Measurements from ENCODE around the gene EXOC7. TPM values are rescaled to one million over a fixed set of nuclear protein-coding genes. Genes with fewer than 3 reads are reported as not detected.
"Not testable (repeated sequence)": the region's sequence is repeated elsewhere in the genome, so short reads cannot be mapped to it uniquely, and the experiment has no call there.

EXOC7 gene
- total RNA-seq, 2 donors from 2014 or later = 94.5 to 98.2 TPM

GRCh38 chr17:76053246-76054111 lies 50.1 kb downstream of the EXOC7 start:
- intact Hi-C loops (cut with DNase I) = no loop called here

GRCh38 chr17:76051561-76051960 lies 52.0 kb downstream of the EXOC7 start:
- DNase-seq (ENCODE audit: low spot score) = no peak
- intact Hi-C loops (cut with DNase I) = no loop called here

More at GRCh38 chr17:76053246-76054111, 50.1 kb downstream of the EXOC7 start:
- no peak for DNase-seq (ENCODE audit: low spot score)

- no peak for DNase-seq (ENCODE audit: low spot score)
- intact Hi-C loops (cut with DNase I) = no loop called here
Measured at GRCh38 chr17:76050538-76051467, 52.8 kb downstream of the EXOC7 start.

- DNase-seq (ENCODE audit: low spot score) = no peak
- intact Hi-C loops (cut with DNase I) = no loop called here
Measured at GRCh38 chr17:76049836-76050537, 53.6 kb downstream of the EXOC7 start.

GRCh38 chr17:76049239-76049638 lies 54.3 kb downstream of the EXOC7 start:
- intact Hi-C loops (cut with DNase I) = no loop called here
- no peak for DNase-seq (ENCODE audit: low spot score)

- intact Hi-C loops (cut with DNase I) = no loop called here
- no peak for DNase-seq (ENCODE audit: low spot score)
Measured at GRCh38 chr17:76048711-76049110, 54.9 kb downstream of the EXOC7 start.

GRCh38 chr17:76048025-76048605 lies 55.5 kb downstream of the EXOC7 start:
- intact Hi-C loops (cut with DNase I) = no loop called here
- DNase-seq (ENCODE audit: low spot score) = no peak

GRCh38 chr17:76046064-76046463 lies 57.5 kb downstream of the EXOC7 start:
- intact Hi-C loops (cut with DNase I) = no loop called here

GRCh38 chr17:76044475-76045007 lies 59.0 kb downstream of the EXOC7 start:
- intact Hi-C loops (cut with DNase I) = not testable (repeated sequence)

More at GRCh38 chr17:76046064-76046463, 57.5 kb downstream of the EXOC7 start:
- no peak for DNase-seq (ENCODE audit: low spot score)

GRCh38 chr17:76042868-76043267 lies 60.7 kb downstream of the EXOC7 start:
- intact Hi-C loops (cut with DNase I); DNase-seq (ENCODE audit: low spot score): not testable (repeated sequence)

More at GRCh38 chr17:76044475-76045007, 59.0 kb downstream of the EXOC7 start:
- not testable (repeated sequence) for DNase-seq (ENCODE audit: low spot score)

GRCh38 chr17:76040376-76040775 lies 63.2 kb downstream of the EXOC7 start:
- no peak for DNase-seq (ENCODE audit: low spot score)

GRCh38 chr17:76039121-76039520 lies 64.5 kb downstream of the EXOC7 start:
- DNase-seq (ENCODE audit: low spot score) = no peak
- intact Hi-C loops (cut with DNase I) = no loop called here

More at GRCh38 chr17:76040376-76040775, 63.2 kb downstream of the EXOC7 start:
- intact Hi-C loops (cut with DNase I) = no loop called here

- DNase-seq (ENCODE audit: low spot score) = no peak
- intact Hi-C loops (cut with DNase I) = no loop called here
Measured at GRCh38 chr17:76038050-76038449, 65.5 kb downstream of the EXOC7 start.

GRCh38 chr17:76036497-76037261 lies 66.9 kb downstream of the EXOC7 start:
- intact Hi-C loops (cut with DNase I) = no loop called here
- DNase-seq (ENCODE audit: low spot score) = no peak

- intact Hi-C loops (cut with DNase I) = loop anchor here in 1 of 2 donors (5.0 kb wide), 1 partner anchor 788 kb away; no protein-coding TSS in a partner anchor
- no peak for DNase-seq (ENCODE audit: low spot score)
Measured at GRCh38 chr17:76034428-76035350, 68.9 kb downstream of the EXOC7 start.

- intact Hi-C loops (cut with DNase I) = loop anchor here in 1 of 2 donors (5.0 kb wide), 1 partner anchor 789 kb away; no protein-coding TSS in a partner anchor
- DNase-seq (ENCODE audit: low spot score) = no peak
Measured at GRCh38 chr17:76033139-76033538, 70.4 kb downstream of the EXOC7 start.

- DNase-seq (ENCODE audit: low spot score) = no peak
- intact Hi-C loops (cut with DNase I) = loop anchor here in 1 of 2 donors (5.0 kb wide), 1 partner anchor 790 kb away; no protein-coding TSS in a partner anchor
Measured at GRCh38 chr17:76032780-76033108, 70.8 kb downstream of the EXOC7 start.
